IMR-90 (cell line): Measurements from ENCODE around the gene TNS3. TPM values are rescaled to one million over a fixed set of nuclear protein-coding genes. Genes with fewer than 3 reads are reported as not detected.

Experiments used
- ATAC-seq: fragments of 200-7000 bp; cut with Tn5 transposase; 2 replicates; pipeline ENCODE4 v1.9.1; 2020; ENCODE audit warnings: low read depth, mild to moderate bottlenecking, moderate library complexity
- BruUV-seq: library from RNA; stranded (reverse); fragments of 400-500 nt; replicated peaks from 2 replicates; lab custom pipeline; 2021; lab: Mats Ljungman, UMichigan
- CTCF ChIA-PET: fragments of 300-600 bp; formaldehyde crosslinking; extraction: SDS; loops from one replicate; lab custom pipeline; 2021; ENCODE audit warnings: antibody characterized with exemption; lab: Yijun Ruan, JAX
- POLR2A ChIA-PET: fragments of 300-600 bp; sonication (Branson Sonifier 250); formaldehyde crosslinking; loops from one replicate; lab custom pipeline; 2022; ENCODE audit warnings: antibody characterized with exemption; ENCODE audit not compliant: unreplicated experiment; lab: Charles Lee
- DNase-seq: peaks from one replicate; pipeline ENCODE4 v3.0.0; 2013
- H2AFZ ChIP-seq: replicated peaks from 2 replicates; pipeline ENCODE3; 2013; ENCODE audit warnings: low read length, mild to moderate bottlenecking; ENCODE audit not compliant: poor library complexity
- H2AK5ac ChIP-seq: 2 replicates; pipeline ENCODE4 v1.6.1; 2013; ENCODE audit warnings: low read depth, low read length, inconsistent platforms
- H2AK9ac ChIP-seq: replicated peaks from 2 replicates; pipeline ENCODE3; 2013; ENCODE audit warnings: mild to moderate bottlenecking, low read depth, low read length, moderate library complexity; ENCODE audit not compliant: poor library complexity
- H2BK120ac ChIP-seq: 2 replicates; pipeline ENCODE4 v1.6.1; 2013; ENCODE audit warnings: low read depth, low read length, inconsistent platforms
- H2BK15ac ChIP-seq: 3 replicates; pipeline ENCODE4 v1.6.1; 2013; ENCODE audit warnings: low read depth, low read length, inconsistent platforms
- H2BK20ac ChIP-seq: 2 replicates; pipeline ENCODE4 v1.6.1; 2013; ENCODE audit warnings: low read depth, mild to moderate bottlenecking, inconsistent platforms, low read length, moderate library complexity
- H2BK5ac ChIP-seq: 2 replicates; pipeline ENCODE4 v1.6.1; 2013; ENCODE audit warnings: mild to moderate bottlenecking, low read depth, low read length, inconsistent platforms; ENCODE audit not compliant: poor library complexity, severe bottlenecking
- H3K14ac ChIP-seq: replicated peaks from 2 replicates; pipeline ENCODE4 v1.6.1; 2013; ENCODE audit warnings: low read depth, low read length, inconsistent platforms
- H3K18ac ChIP-seq: 2 replicates; pipeline ENCODE4 v1.6.1; 2013; ENCODE audit warnings: low read depth, low read length, control low read depth
- H3K23ac ChIP-seq: 2 replicates; pipeline ENCODE4 v1.6.1; 2013; ENCODE audit warnings: low read depth, low read length, inconsistent platforms
- H3K27ac ChIP-seq: 2 replicates; pipeline ENCODE4 v1.5.1; 2013; ENCODE audit warnings: mild to moderate bottlenecking, control low read depth, low read length; ENCODE audit not compliant: insufficient read depth
- H3K27me3 ChIP-seq: 2 replicates; pipeline ENCODE4 v1.6.1; 2013; ENCODE audit warnings: low read length; ENCODE audit not compliant: control insufficient read depth, insufficient read depth
- H3K36me3 ChIP-seq: 2 replicates; pipeline ENCODE4 v1.6.1; 2013; ENCODE audit warnings: low read length, mixed read lengths; ENCODE audit not compliant: control insufficient read depth, insufficient read depth
- H3K4ac ChIP-seq: 2 replicates; pipeline ENCODE4 v1.6.1; 2013; ENCODE audit warnings: low read depth, low read length, inconsistent platforms
- H3K4me1 ChIP-seq: 2 replicates; pipeline ENCODE4 v1.6.1; 2013; ENCODE audit warnings: low read length, mixed read lengths; ENCODE audit not compliant: control insufficient read depth, insufficient read depth
- H3K4me2 ChIP-seq: 2 replicates; pipeline ENCODE4 v1.6.1; 2013; ENCODE audit warnings: low read depth, mild to moderate bottlenecking, control low read depth, low read length, moderate library complexity
- H3K4me3 ChIP-seq: 2 replicates; pipeline ENCODE4 v1.5.1; 2013; ENCODE audit warnings: low read depth, mild to moderate bottlenecking, control low read depth, low read length, moderate library complexity; ENCODE audit not compliant: insufficient read depth
- H3K56ac ChIP-seq: 2 replicates; pipeline ENCODE4 v1.6.1; 2013; ENCODE audit warnings: low read length, inconsistent platforms; ENCODE audit not compliant: insufficient read depth; ENCODE audit errors: extremely low read depth
- H3K79me1 ChIP-seq, 2 experiments: 2 replicates each; pipeline ENCODE4 v1.6.1; 2013; ENCODE audit warnings: low read length in 2 of 2, inconsistent platforms in 1 of 2, low read depth in 1 of 2
- H3K9ac ChIP-seq: 2 replicates; pipeline ENCODE4 v1.6.1; 2013; ENCODE audit warnings: low read depth, low read length, control low read depth
- H3K9me1 ChIP-seq: 2 replicates; pipeline ENCODE4 v1.6.1; 2013; ENCODE audit warnings: low read length, inconsistent platforms; ENCODE audit not compliant: insufficient read depth
- H3K9me3 ChIP-seq: 2 replicates; pipeline ENCODE4 v1.6.1; 2013; ENCODE audit warnings: low read length; ENCODE audit not compliant: control insufficient read depth, insufficient read depth
- H4K20me1 ChIP-seq: 2 replicates; pipeline ENCODE4 v1.6.1; 2013; ENCODE audit warnings: low read length, inconsistent platforms; ENCODE audit not compliant: insufficient read depth
- H4K5ac ChIP-seq: 2 replicates; pipeline ENCODE4 v1.6.1; 2013; ENCODE audit warnings: mild to moderate bottlenecking, low read depth, low read length, control low read depth
- H4K8ac ChIP-seq, 2 experiments: 2 replicates each; pipeline ENCODE4 v1.6.1; 2013; ENCODE audit warnings: low read depth in 2 of 2, low read length in 2 of 2, control low read depth in 1 of 2, inconsistent platforms in 1 of 2
- H4K91ac ChIP-seq: 2 replicates; pipeline ENCODE4 v1.6.1; 2013; ENCODE audit warnings: low read depth, low read length, inconsistent platforms; ENCODE audit not compliant: insufficient read depth
- BHLHE40 ChIP-seq: fragments of 150-350 bp; IDR thresholded peaks from 2 replicates; pipeline ENCODE4 v1.6.1; 2016; ENCODE audit warnings: mild to moderate bottlenecking, low read depth, low read length
- CEBPB ChIP-seq: IDR thresholded peaks from 2 replicates; pipeline ENCODE4 v1.6.1; 2012; ENCODE audit warnings: low read depth, low read length, improper control_type of control experiment
- CHD1 ChIP-seq: IDR thresholded peaks from 2 replicates; pipeline ENCODE4 v1.6.1; 2012; ENCODE audit warnings: low read depth, low read length, improper control_type of control experiment
- MAFK ChIP-seq: IDR thresholded peaks from 2 replicates; pipeline ENCODE4 v1.6.1; 2012; ENCODE audit warnings: low read depth, low read length, improper control_type of control experiment
- MAZ ChIP-seq: IDR thresholded peaks from 2 replicates; pipeline ENCODE4 v1.6.1; 2012; ENCODE audit warnings: low read depth, mild to moderate bottlenecking, low read length, improper control_type of control experiment, moderate library complexity, borderline replicate concordance
- MXI1 ChIP-seq: IDR thresholded peaks from 2 replicates; pipeline ENCODE4 v1.6.1; 2012; ENCODE audit warnings: low read depth, mild to moderate bottlenecking, low read length, moderate library complexity, borderline replicate concordance
- NFE2L2 ChIP-seq: fragments of 150-350 bp; IDR thresholded peaks from 2 replicates; pipeline ENCODE4 v1.6.1; 2016; ENCODE audit warnings: low read depth, mild to moderate bottlenecking, low read length
- RAD21 ChIP-seq: IDR thresholded peaks from 2 replicates; pipeline ENCODE4 v1.6.1; 2012; ENCODE audit warnings: low read length, improper control_type of control experiment
- RCOR1 ChIP-seq: IDR thresholded peaks from 2 replicates; pipeline ENCODE4 v1.6.1; 2012; ENCODE audit warnings: mild to moderate bottlenecking, low read length, improper control_type of control experiment; ENCODE audit not compliant: insufficient replicate concordance
- RFX5 ChIP-seq: IDR thresholded peaks from 2 replicates; pipeline ENCODE4 v1.8.0; 2012; ENCODE audit warnings: low read depth, mild to moderate bottlenecking, low read length, moderate library complexity
- SMC3 ChIP-seq: fragments of 150-350 bp; IDR thresholded peaks from 2 replicates; pipeline ENCODE4 v1.6.1; 2016; ENCODE audit warnings: low read depth, mild to moderate bottlenecking, antibody characterized with exemption, low read length, moderate library complexity
- WGBS, 2 experiments: methylation state at CpG; one replicate each; pipeline versions ENCODE4 v1.1.5 to v1.1.7; 2013; ENCODE audit warnings: missing lambda C conversion rate in 2 of 2; ENCODE audit not compliant: insufficient read length in 1 of 2; ENCODE audit errors: extremely low coverage in 2 of 2; 5-methylcytosine and 5-hydroxymethylcytosine counted together
- dilution Hi-C: fragments of 300-500 bp; cut with HindIII; formaldehyde crosslinking; loops from one replicate; pipeline ENCODE4 v1.14.3; 2018; ENCODE audit warnings: low sequenced_read_pairs; ENCODE audit not compliant: unreplicated experiment
- in situ Hi-C: fragments of 300-500 bp; cut with MboI; formaldehyde crosslinking; loops from 3 replicates; pipeline ENCODE4 v1.14.3; 2019; ENCODE audit warnings: low sequenced_read_pairs, inconsistent platforms, mixed read lengths
- intact Hi-C: fragments of 100-400 bp; cut with micrococcal nuclease; formaldehyde crosslinking; loops from 2 replicates; pipeline ENCODE4 v1.10.0; 2022
- polyA plus RNA-seq, 3 experiments: library from polyadenylated mRNA; depleted of rRNA; stranded (reverse); fragments of >200 nt; gene quantifications; 2 replicates each; pipeline ENCODE4 v1.2.3, GENCODE V29; 2012; ENCODE audit warnings: low replicate concordance in 1 of 3
- total RNA-seq: library from RNA; depleted of rRNA; stranded (reverse); fragments of >200 nt; gene quantifications from 2 replicates; pipeline ENCODE4 v1.2.3, GENCODE V29; 2012
- TF ChIP-seq, protein P1 (sequence below): fragments of 150-350 bp; IDR thresholded peaks from 2 replicates; pipeline ENCODE4 v1.6.1; 2016; ENCODE audit warnings: low read depth, mild to moderate bottlenecking, low read length, moderate library complexity, borderline replicate concordance
- TF ChIP-seq, protein P2 (sequence below): conservative IDR thresholded peaks from 2 replicates; pipeline ENCODE4 v1.5.1; 2012; ENCODE audit warnings: mild to moderate bottlenecking, low read depth, low read length, improper control_type of control experiment
- TF ChIP-seq, protein P3 (sequence below): fragments of 150-350 bp; IDR thresholded peaks from 2 replicates; pipeline ENCODE4 v1.6.1; 2017; ENCODE audit warnings: mild to moderate bottlenecking, antibody characterized with exemption, low read length, low read depth

TNS3 gene
- total and polyA plus RNA-seq, 2 of the 4 experiments (the other 2 are of a cell fraction): 64.3 to 79.2 TPM

DNA sequence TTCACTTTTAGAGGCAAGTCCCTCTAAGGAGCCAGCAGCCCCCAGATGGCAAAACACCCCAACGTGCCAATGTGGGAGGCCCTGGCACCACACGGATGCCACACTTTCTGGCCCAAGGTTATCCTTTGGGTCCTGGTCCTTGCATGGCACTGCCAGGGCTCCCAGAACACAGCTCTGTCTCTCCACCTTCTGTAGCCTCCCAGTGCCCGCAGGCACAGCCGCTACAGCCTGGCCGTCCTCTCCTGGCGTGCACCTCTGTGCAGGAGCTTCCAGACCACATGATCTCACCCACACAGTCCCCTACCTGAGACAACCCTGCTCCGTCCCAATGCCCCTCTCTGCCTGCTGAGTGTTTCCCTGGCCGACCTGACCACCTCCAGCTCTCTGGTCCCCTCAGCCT is 215.0 kb downstream of the TNS3 start:
- intact Hi-C loops (no loop called here), in situ Hi-C loops (no loop called here), dilution Hi-C loops (no loop called here)
- no peaks in the 10 kb centered on the region for H3K27me3 ChIP-seq
- H4K5ac ChIP-seq: no peak overlapping the region
- ChIA-PET POLR2A (no interaction called here), CTCF (no interaction called here)
- no peak overlapping the region for H3K27ac ChIP-seq
- 100% methylated on average over 6 of the region's 8 CpGs; no CpG with 5 or more reads in 1 of the 2 experiments for WGBS, 2 experiments
- H2AFZ ChIP-seq: no peak overlapping the region
- H3K4ac ChIP-seq: no peak overlapping the region
- ATAC-seq (no peak), DNase-seq (no peak)
- H3K36me3 ChIP-seq: peaks cover 44% of the 10 kb centered on the region
- H2AK9ac ChIP-seq: no peak overlapping the region
- peaks cover 46% of the 10 kb centered on the region for H3K9me1 ChIP-seq
- H3K56ac ChIP-seq: no peak overlapping the region
- H3K23ac ChIP-seq: no peak overlapping the region
- no peak overlapping the region for H3K9ac ChIP-seq
- H3K18ac ChIP-seq: no peak overlapping the region
- H2BK15ac ChIP-seq: no peak overlapping the region
- no peak overlapping the region for H4K8ac ChIP-seq
- TF ChIP-seq, protein P1, sequence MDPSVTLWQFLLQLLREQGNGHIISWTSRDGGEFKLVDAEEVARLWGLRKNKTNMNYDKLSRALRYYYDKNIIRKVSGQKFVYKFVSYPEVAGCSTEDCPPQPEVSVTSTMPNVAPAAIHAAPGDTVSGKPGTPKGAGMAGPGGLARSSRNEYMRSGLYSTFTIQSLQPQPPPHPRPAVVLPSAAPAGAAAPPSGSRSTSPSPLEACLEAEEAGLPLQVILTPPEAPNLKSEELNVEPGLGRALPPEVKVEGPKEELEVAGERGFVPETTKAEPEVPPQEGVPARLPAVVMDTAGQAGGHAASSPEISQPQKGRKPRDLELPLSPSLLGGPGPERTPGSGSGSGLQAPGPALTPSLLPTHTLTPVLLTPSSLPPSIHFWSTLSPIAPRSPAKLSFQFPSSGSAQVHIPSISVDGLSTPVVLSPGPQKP: no peak
- TF ChIP-seq MAZ (no peak), RCOR1 (no peak), RAD21 (no peak), RFX5 (no peak), BHLHE40 (no peak), CEBPB (no peak), NFE2L2 (no peak), SMC3 (no peak), CHD1 (no peak), MXI1 (no peak), MAFK (no peak)
- TF ChIP-seq, protein P2, sequence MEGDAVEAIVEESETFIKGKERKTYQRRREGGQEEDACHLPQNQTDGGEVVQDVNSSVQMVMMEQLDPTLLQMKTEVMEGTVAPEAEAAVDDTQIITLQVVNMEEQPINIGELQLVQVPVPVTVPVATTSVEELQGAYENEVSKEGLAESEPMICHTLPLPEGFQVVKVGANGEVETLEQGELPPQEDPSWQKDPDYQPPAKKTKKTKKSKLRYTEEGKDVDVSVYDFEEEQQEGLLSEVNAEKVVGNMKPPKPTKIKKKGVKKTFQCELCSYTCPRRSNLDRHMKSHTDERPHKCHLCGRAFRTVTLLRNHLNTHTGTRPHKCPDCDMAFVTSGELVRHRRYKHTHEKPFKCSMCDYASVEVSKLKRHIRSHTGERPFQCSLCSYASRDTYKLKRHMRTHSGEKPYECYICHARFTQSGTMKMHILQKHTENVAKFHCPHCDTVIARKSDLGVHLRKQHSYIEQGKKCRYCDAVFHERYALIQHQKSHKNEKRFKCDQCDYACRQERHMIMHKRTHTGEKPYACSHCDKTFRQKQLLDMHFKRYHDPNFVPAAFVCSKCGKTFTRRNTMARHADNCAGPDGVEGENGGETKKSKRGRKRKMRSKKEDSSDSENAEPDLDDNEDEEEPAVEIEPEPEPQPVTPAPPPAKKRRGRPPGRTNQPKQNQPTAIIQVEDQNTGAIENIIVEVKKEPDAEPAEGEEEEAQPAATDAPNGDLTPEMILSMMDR: no peak
- TF ChIP-seq, protein P3, sequence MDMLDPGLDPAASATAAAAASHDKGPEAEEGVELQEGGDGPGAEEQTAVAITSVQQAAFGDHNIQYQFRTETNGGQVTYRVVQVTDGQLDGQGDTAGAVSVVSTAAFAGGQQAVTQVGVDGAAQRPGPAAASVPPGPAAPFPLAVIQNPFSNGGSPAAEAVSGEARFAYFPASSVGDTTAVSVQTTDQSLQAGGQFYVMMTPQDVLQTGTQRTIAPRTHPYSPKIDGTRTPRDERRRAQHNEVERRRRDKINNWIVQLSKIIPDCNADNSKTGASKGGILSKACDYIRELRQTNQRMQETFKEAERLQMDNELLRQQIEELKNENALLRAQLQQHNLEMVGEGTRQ: no peak
- H2BK5ac ChIP-seq: no peak overlapping the region
- no TSS peak for BruUV-seq
- H2BK120ac ChIP-seq: no peak overlapping the region
- H2AK5ac ChIP-seq: no peak overlapping the region
- H4K20me1 ChIP-seq: peaks cover 79% of the 10 kb centered on the region
- no peaks in the 10 kb centered on the region for H3K9me3 ChIP-seq
- H3K4me2 ChIP-seq: no peak overlapping the region
- no peak overlapping the region for H2BK20ac ChIP-seq
- peaks cover 39 to 77% of the 10 kb centered on the region in 2 experiments for H3K79me1 ChIP-seq
- no peak overlapping the region for H4K91ac ChIP-seq
- no peak overlapping the region for H3K4me3 ChIP-seq
- H3K14ac ChIP-seq: no peak overlapping the region
- peaks cover 5% of the 10 kb centered on the region for H3K4me1 ChIP-seq
